Esophagus muscularis mucosa (tissue), 4 donors: Measurements from ENCODE around the gene SLC25A2. TPM values are rescaled to one million over a fixed set of nuclear protein-coding genes. Genes with fewer than 3 reads are reported as not detected.

Experiments used
- DNase-seq: peaks from one replicate; pipeline ENCODE4 v3.0.0-alpha.2; 2017; ENCODE audit errors: extremely low spot score
- H3K27ac ChIP-seq, 4 donors: fragments of 200-600 bp; sonication (generic); replicated peaks in 1 of 4; 1 replicate in 3 of 4; 2 replicates in 1 of 4; pipeline ENCODE4 v1.5.1; 2016 to 2019; ENCODE audit warnings: mild to moderate bottlenecking in 1 of 4
- H3K27me3 ChIP-seq, 4 donors: fragments of 200-600 bp; sonication (generic); one replicate each; pipeline versions ENCODE4 v1.5.1 to v1.6.0; 2016 to 2019
- H3K36me3 ChIP-seq, 4 donors: fragments of 200-600 bp; sonication (generic); one replicate each; pipeline ENCODE4 v1.5.1; 2016 to 2019
- H3K4me1 ChIP-seq, 4 donors: fragments of 200-600 bp; sonication (generic); one replicate each; pipeline ENCODE4 v1.5.1; 2016 to 2019
- H3K4me3 ChIP-seq, 4 donors: fragments of 200-600 bp; sonication (generic); 1 replicate in 2 of 4; 2 replicates in 2 of 4; pipeline ENCODE4 v1.5.1; 2016 to 2019; ENCODE audit warnings: mild to moderate bottlenecking in 4 of 4, moderate library complexity in 1 of 4
- H3K9me3 ChIP-seq, 4 donors: fragments of 200-600 bp; sonication (generic); 1 replicate in 3 of 4; 2 replicates in 1 of 4; pipeline ENCODE4 v1.5.1; 2016 to 2019
- CTCF ChIP-seq, 3 experiments: fragments of 200-600 bp in 2 of 3; fragments of 450-650 bp in 1 of 3; sonication (generic) in 2 of 3; IDR thresholded peaks; one replicate each; pipeline ENCODE4 v1.5.1; 2017 to 2019; ENCODE audit warnings: antibody characterized with exemption in 3 of 3, mild to moderate bottlenecking in 2 of 3, moderate library complexity in 1 of 3
- EP300 ChIP-seq: sonication (generic); formaldehyde crosslinking; IDR thresholded peaks from one replicate; pipeline ENCODE4 v1.6.1; 2017; ENCODE audit warnings: antibody characterized with exemption
- POLR2A ChIP-seq: fragments of 450-650 bp; IDR thresholded peaks from one replicate; pipeline ENCODE4 v1.6.1; 2017; ENCODE audit warnings: antibody characterized with exemption, moderate library complexity, mild to moderate bottlenecking, low read depth
- POLR2AphosphoS5 ChIP-seq, 2 donors: sonication (generic); formaldehyde crosslinking; IDR thresholded peaks; one replicate each; pipeline ENCODE4 v1.6.1; 2017; ENCODE audit warnings: antibody characterized with exemption in 2 of 2
- WGBS: methylation state at CpG from one replicate; pipeline ENCODE4 v1.1.5; 2018; 5-methylcytosine and 5-hydroxymethylcytosine counted together
- intact Hi-C: fragments of 100-400 bp; cut with DNase I; formaldehyde crosslinking; loops from one replicate; pipeline ENCODE4 v1.15.1; 2023
- total RNA-seq, 4 donors: library from RNA; depleted of rRNA; stranded (reverse); fragments of >200 nt; gene quantifications; one replicate each; pipeline versions ENCODE4 v1.1.0 to v1.2.1, GENCODE V29; 2016

SLC25A2 gene
- total RNA-seq, 4 donors from 2014 or later = 0.23 to 0.65 TPM; not detected in 2

GRCh38 chr5:141260458-141261237 is 43.2 kb downstream of the SLC25A2 start:
- DNase-seq = no peak
- WGBS = 74% methylated on average over 5 of the region's 5 CpGs
- TF ChIP-seq POLR2A (no peak), POLR2AphosphoS5 (IDR thresholded peaks at IDR 0.05) (no peak), EP300 (no peak), CTCF (IDR thresholded peaks at IDR 0.05) (no peak)
- H3K4me3 ChIP-seq = no peak overlapping the region
- peaks cover 0 to 9% (median 2%) of the 10 kb centered on the region in 4 donors for H3K36me3 ChIP-seq
- intact Hi-C loops = no loop called here
- no peaks in the 10 kb centered on the region for H3K27me3 ChIP-seq
- no peak overlapping the region for H3K27ac ChIP-seq
- peaks cover 38 to 100% (median 100%) of the 10 kb centered on the region in 4 donors for H3K9me3 ChIP-seq
- no peaks in the 10 kb centered on the region for H3K4me1 ChIP-seq

- no peak for TF ChIP-seq EP300
- no peak for DNase-seq
- H3K27me3 ChIP-seq = no peaks in the 10 kb centered on the region
- intact Hi-C loops = no loop called here
- H3K4me3 ChIP-seq = no peak overlapping the region
- peaks cover 38 to 100% (median 100%) of the 10 kb centered on the region in 4 donors for H3K9me3 ChIP-seq
- no peak overlapping the region for H3K27ac ChIP-seq
- H3K4me1 ChIP-seq = no peaks in the 10 kb centered on the region
- H3K36me3 ChIP-seq = peaks cover 0 to 8% (median 0%) of the 10 kb centered on the region in 4 donors
Observed at GRCh38 chr5:141258948-141259347, 44.9 kb downstream of the SLC25A2 start.

GRCh38 chr5:141258464-141258863 is 45.4 kb downstream of the SLC25A2 start:
- Histone ChIP-seq H3K9me3 (peaks cover 38 to 100% (median 100%) of the 10 kb centered on the region in 4 donors), H3K4me3 (no peak overlapping the region), H3K27ac (no peak overlapping the region), H3K36me3 (peaks cover 0 to 4% (median 0%) of the 10 kb centered on the region in 4 donors), H3K4me1 (no peaks in the 10 kb centered on the region), H3K27me3 (no peaks in the 10 kb centered on the region)
- intact Hi-C loops = no loop called here
- TF ChIP-seq POLR2AphosphoS5 (IDR thresholded peaks at IDR 0.05) = no peak
- no peak for TF ChIP-seq EP300
- no peak for TF ChIP-seq CTCF (IDR thresholded peaks at IDR 0.05)
- no peak for TF ChIP-seq POLR2A
- no peak for DNase-seq

Other genes with a start within 250 kb of the SLC25A2 start
- 1 to 10 TPM; 2.1 to 3.2 (median 2.8) TPM for gene PCDHB2, start 209.4 kb downstream of the SLC25A2 start, total RNA-seq
- 1 to 10 TPM in 3 of 4 donors, under 1 TPM in 1; 0.83 to 2.3 (median 1.2) TPM for gene PCDHB3, start 203.6 kb downstream of the SLC25A2 start, total RNA-seq
- gene PCDHB4, start 182.2 kb downstream of the SLC25A2 start, total RNA-seq = 1 to 10 TPM; 1.2 to 5.1 (median 3.8) TPM
- gene PCDHB5, start 168.8 kb downstream of the SLC25A2 start, total RNA-seq = 1 to 10 TPM; 3.6 to 7.4 (median 4.0) TPM
- 1 to 10 TPM in 1 of 4 donors, under 1 TPM in 3; 0.46 to 1.1 (median 0.83) TPM for gene PCDHB6, start 154.0 kb downstream of the SLC25A2 start, total RNA-seq
- gene PCDHB7, start 131.4 kb downstream of the SLC25A2 start, total RNA-seq = 1 to 10 TPM; 1.1 to 2.9 (median 2.5) TPM
- gene PCDHB8, start 126.3 kb downstream of the SLC25A2 start, total RNA-seq = 1 to 10 TPM in 1 of 4 donors, under 1 TPM in 3; 0.33 to 2.0 (median 0.87) TPM
- 1 to 10 TPM; 3.3 to 5.6 (median 3.9) TPM for gene PCDHB16, start 121.7 kb downstream of the SLC25A2 start, total RNA-seq
- 1 to 10 TPM; 1.5 to 2.9 (median 2.2) TPM for gene PCDHB9, start 116.9 kb downstream of the SLC25A2 start, total RNA-seq
- 1 to 10 TPM; 3.3 to 7.9 (median 4.9) TPM for gene PCDHB10, start 111.7 kb downstream of the SLC25A2 start, total RNA-seq
- gene PCDHB11, start 104.4 kb downstream of the SLC25A2 start, total RNA-seq = 1 to 10 TPM; 1.7 to 4.6 (median 2.9) TPM
- 1 to 10 TPM; 2.2 to 4.3 (median 2.9) TPM for gene PCDHB12, start 95.3 kb downstream of the SLC25A2 start, total RNA-seq
- gene PCDHB13, start 90.1 kb downstream of the SLC25A2 start, total RNA-seq = 1 to 10 TPM; 4.3 to 8.1 (median 5.6) TPM
- gene PCDHB14, start 80.7 kb downstream of the SLC25A2 start, total RNA-seq = 1 to 10 TPM; 6.8 to 9.9 (median 8.3) TPM
- gene PCDHB15, start 58.7 kb downstream of the SLC25A2 start, total RNA-seq = 1 to 10 TPM; 4.0 to 7.0 (median 4.5) TPM
- 10 to 100 TPM; 44.0 to 65.9 (median 59.1) TPM for gene TAF7, start 16.7 kb upstream of the SLC25A2 start, total RNA-seq
- 1 to 10 TPM in 1 of 4 donors, under 1 TPM in 3; 0.45 to 1.2 (median 0.76) TPM for gene PCDHGA1, start 26.5 kb upstream of the SLC25A2 start, total RNA-seq
- gene PCDHGA2, start 34.7 kb upstream of the SLC25A2 start, total RNA-seq = 1 to 10 TPM; 2.5 to 5.4 (median 4.0) TPM
- gene PCDHGA3, start 39.8 kb upstream of the SLC25A2 start, total RNA-seq = 1 to 10 TPM; 1.7 to 2.6 (median 1.8) TPM
- gene PCDHGB1, start 46.0 kb upstream of the SLC25A2 start, total RNA-seq = 1 to 10 TPM; 2.7 to 5.1 (median 3.0) TPM
- 1 to 10 TPM; 3.6 to 7.9 (median 4.6) TPM for gene PCDHGA4, start 51.0 kb upstream of the SLC25A2 start, total RNA-seq
- 1 to 10 TPM; 3.2 to 5.7 (median 4.1) TPM for gene PCDHGB2, start 55.9 kb upstream of the SLC25A2 start, total RNA-seq
- gene PCDHGA5, start 60.1 kb upstream of the SLC25A2 start, total RNA-seq = 1 to 10 TPM; 2.6 to 5.4 (median 4.7) TPM
- gene PCDHGB3, start 66.2 kb upstream of the SLC25A2 start, total RNA-seq = 1 to 10 TPM; 2.5 to 7.5 (median 3.8) TPM
- 1 to 10 TPM; 4.1 to 7.1 (median 5.9) TPM for gene PCDHGA6, start 69.8 kb upstream of the SLC25A2 start, total RNA-seq
- 1 to 10 TPM; 4.3 to 9.1 (median 6.4) TPM for gene PCDHGA7, start 78.7 kb upstream of the SLC25A2 start, total RNA-seq
- gene PCDHGB4, start 83.6 kb upstream of the SLC25A2 start, total RNA-seq = 1 to 10 TPM; 3.8 to 5.5 (median 4.6) TPM
- gene PCDHGA8, start 88.6 kb upstream of the SLC25A2 start, total RNA-seq = 1 to 10 TPM; 1.7 to 5.8 (median 3.3) TPM
- 1 to 10 TPM; 4.8 to 10.0 (median 7.8) TPM for gene PCDHGB5, start 93.9 kb upstream of the SLC25A2 start, total RNA-seq
- gene PCDHGA9, start 98.7 kb upstream of the SLC25A2 start, total RNA-seq = 1 to 10 TPM; 3.3 to 8.7 (median 4.9) TPM
- gene PCDHGB6, start 104.0 kb upstream of the SLC25A2 start, total RNA-seq = 1 to 10 TPM; 6.2 to 8.4 (median 7.4) TPM
- 1 to 10 TPM; 2.3 to 6.2 (median 4.3) TPM for gene PCDHGA10, start 108.9 kb upstream of the SLC25A2 start, total RNA-seq
- gene PCDHGB7, start 113.6 kb upstream of the SLC25A2 start, total RNA-seq = 10 to 100 TPM; 13.9 to 18.0 (median 14.4) TPM
- gene PCDHGA11, start 117.0 kb upstream of the SLC25A2 start, total RNA-seq = 1 to 10 TPM; 3.0 to 5.8 (median 4.5) TPM
- 10 to 100 TPM in 3 of 4 donors, 1 to 10 TPM in 1; 7.6 to 13.7 (median 11.6) TPM for gene PCDHGA12, start 126.5 kb upstream of the SLC25A2 start, total RNA-seq
- gene PCDHGC3, start 171.9 kb upstream of the SLC25A2 start, total RNA-seq = 10 to 100 TPM; 56.5 to 81.1 (median 65.5) TPM
- 1 to 10 TPM in 3 of 4 donors, under 1 TPM in 1; 0.91 to 3.3 (median 2.0) TPM for gene PCDHGC4, start 181.0 kb upstream of the SLC25A2 start, total RNA-seq
- 1 to 10 TPM in 3 of 4 donors, under 1 TPM in 1; 0.71 to 3.7 (median 1.4) TPM for gene PCDHGC5, start 185.0 kb upstream of the SLC25A2 start, total RNA-seq